Ammon's horn (tissue), 1 donor: ENCODE results near the gene TDRD6.
"Not testable (repeated sequence)": the region's sequence is repeated elsewhere in the genome, so short reads cannot be mapped to it uniquely, and the experiment has no call there.

Experiments
- DNase-seq: peaks from one replicate; pipeline ENCODE4 v3.0.0-alpha.2; 2016; ENCODE audit warnings: low spot score

The TDRD6 gene

GRCh38 chr6:46744159-46744725 is 56.6 kb downstream of the TDRD6 start:
- DNase-seq: not testable (repeated sequence)

GRCh38 chr6:46745973-46746372 is 58.3 kb downstream of the TDRD6 start:
- no peak for DNase-seq

GRCh38 chr6:46746696-46747095 is 59.0 kb downstream of the TDRD6 start, which contains the start of gene ANKRD66:
ANKRD66 (plus strand) TSS chr6:46746933; CDS start chr6:46751949, 5,016 bp downstream.
- DNase-seq: no peak

- DNase-seq: no peak
Observed at GRCh38 chr6:46748940-46749503, 61.3 kb downstream of the TDRD6 start.

GRCh38 chr6:46749731-46750130 is 62.0 kb downstream of the TDRD6 start:
- no peak for DNase-seq

- no peak for DNase-seq
Observed at GRCh38 chr6:46751658-46752057, 64.0 kb downstream of the TDRD6 start.
